ENCODE data around the gene DNAJA1.
"Not testable (repeated sequence)": the region's sequence is repeated elsewhere in the genome, so short reads cannot be mapped to it uniquely, and the experiment has no call there.

Gene DNAJA1

GRCh38 chr9:33082538-33083326 is 57.7 kb downstream of the DNAJA1 start:
- no peak for DNase-seq

GRCh38 chr9:33085672-33086071 is 60.6 kb downstream of the DNAJA1 start:
- not testable (repeated sequence) for DNase-seq
